HG02852 (cell line): ENCODE measurements around the gene ZNF266.
A peak's percentile ranks its signal among the peaks of the same experiment; 100 is the strongest.

Experiments
- ATAC-seq: cut with Tn5 transposase; IDR thresholded peaks from one replicate; pipeline ENCODE4 v1.9.1; 2021; ENCODE audit warnings: mild to moderate bottlenecking, moderate library complexity; ENCODE audit not compliant: unreplicated experiment

The ZNF266 gene

DNA sequence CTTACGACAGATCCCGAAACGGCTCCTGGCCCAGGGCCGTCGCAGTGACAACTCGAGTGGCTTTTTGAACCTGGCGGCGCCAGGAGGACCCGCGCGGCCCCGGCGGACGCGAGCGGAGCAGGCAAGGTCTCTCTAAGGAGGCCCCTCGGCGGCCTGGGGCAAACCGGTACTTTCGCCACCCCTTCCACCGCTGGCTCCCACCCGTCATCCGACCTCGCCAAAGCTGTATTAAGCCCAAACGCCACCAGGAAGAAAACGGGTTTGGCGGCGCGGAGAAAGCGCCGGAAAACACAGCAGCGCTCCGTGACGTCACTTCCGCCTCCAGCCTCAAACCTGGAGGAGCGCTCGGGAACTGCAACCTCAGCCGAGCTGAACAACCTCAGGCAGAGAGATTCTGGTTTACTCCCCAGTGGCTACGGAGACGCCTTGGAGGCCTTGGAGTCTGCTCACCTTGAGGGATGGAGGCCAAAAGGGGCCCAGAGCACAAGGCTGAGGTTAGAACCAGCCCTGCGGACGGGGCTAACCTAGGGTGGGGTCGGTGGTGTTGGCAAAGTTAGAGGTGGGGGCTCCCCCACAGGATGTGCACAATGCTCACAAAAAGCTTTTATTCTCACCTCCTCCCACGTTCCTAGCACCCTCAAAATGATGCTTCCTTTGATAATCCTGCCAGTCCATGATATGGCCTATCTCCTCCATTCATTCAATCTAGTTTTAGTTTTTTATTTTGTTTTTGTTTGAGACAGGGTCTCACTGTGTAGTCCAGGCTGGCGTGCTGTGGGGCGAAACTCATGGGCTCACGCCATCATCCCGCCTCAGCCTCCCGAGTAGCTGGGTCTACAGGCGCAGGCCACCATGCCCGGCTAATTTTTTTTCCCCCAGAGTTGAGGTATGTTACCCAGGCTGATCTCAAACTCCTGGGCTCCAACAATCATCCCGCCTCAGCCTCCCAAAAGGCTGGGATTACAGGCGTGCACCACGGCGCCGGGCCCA lies at the start of gene ZNF266:
Gene ZNF266, minus strand, starts transcription at position 295 of the 990 bp plus-strand sequence. CDS start 15,484 bp downstream, outside the sequence.
- ATAC-seq: peak; percentile 88

DNA sequence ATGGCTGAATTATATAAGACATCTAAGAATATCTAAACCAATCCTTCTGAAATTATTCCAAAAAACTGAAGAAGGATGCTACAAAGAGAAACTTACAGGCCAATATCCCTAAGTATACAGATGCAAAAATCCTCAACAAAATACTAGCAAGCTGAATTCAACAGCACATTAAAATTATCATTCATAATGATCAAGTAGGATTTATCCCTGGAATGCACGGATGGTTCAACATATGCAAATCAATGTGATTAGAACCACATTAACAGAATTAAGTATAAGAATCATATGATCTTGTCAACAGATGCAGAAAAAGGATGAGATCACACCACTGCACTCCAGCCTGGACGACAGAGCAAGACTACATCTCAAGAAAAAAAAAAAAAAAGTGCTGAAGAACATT lies 49.8 kb upstream of the ZNF266 start:
- no peak for ATAC-seq

GRCh38 chr19:9474975-9475374 lies 39.6 kb upstream of the ZNF266 start:
- no peak for ATAC-seq

GRCh38 chr19:9467161-9467560 lies 31.8 kb upstream of the ZNF266 start:
- no peak for ATAC-seq

GRCh38 chr19:9461938-9462337 lies 26.6 kb upstream of the ZNF266 start:
- no peak for ATAC-seq

GRCh38 chr19:9456018-9456689 lies 20.8 kb upstream of the ZNF266 start:
- ATAC-seq: no peak

GRCh38 chr19:9453953-9454352 lies 18.6 kb upstream of the ZNF266 start:
- ATAC-seq: no peak

- no peak for ATAC-seq
Observed at GRCh38 chr19:9445037-9445436, 9.7 kb upstream of the ZNF266 start.

DNA sequence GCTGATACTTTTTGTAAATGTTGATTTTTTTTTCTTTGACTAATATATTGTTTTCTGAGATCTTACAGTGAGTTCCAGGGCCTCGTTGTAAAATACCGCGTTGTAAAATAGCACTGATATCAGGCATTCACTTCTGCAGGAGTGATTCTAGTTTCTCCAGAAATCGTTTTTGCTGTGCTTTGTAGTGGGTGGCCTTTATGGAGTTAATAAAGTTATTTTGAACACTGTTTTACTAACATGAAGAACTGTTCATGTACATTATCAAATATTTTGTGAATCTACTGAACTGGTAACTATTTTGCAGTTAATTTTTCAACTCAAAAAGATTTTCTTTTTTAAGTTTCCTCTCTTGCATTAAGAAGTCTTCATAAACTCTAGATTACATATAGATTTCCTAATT lies 985 bp upstream of the ZNF266 start:
- no peak for ATAC-seq

DNA sequence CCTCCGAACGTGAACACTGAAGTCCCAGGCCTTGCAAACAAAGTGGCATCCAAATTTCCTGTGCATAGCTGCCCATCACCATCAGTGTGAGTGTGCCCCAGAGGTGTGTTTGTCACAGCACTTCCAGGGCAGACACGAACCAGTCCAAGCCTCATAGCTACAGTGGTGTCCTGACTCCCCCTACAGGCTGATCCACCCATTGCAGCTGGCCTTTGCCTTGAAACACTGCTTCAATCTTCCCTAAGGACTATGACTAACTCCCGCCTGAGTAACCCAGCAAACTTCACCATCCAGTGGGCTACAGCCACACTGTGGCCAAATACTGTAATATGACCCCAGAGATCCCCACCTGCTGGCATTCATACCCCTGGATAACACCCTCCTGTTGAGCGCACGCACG lies 3.9 kb downstream of the ZNF266 start:
- no peak for ATAC-seq

DNA sequence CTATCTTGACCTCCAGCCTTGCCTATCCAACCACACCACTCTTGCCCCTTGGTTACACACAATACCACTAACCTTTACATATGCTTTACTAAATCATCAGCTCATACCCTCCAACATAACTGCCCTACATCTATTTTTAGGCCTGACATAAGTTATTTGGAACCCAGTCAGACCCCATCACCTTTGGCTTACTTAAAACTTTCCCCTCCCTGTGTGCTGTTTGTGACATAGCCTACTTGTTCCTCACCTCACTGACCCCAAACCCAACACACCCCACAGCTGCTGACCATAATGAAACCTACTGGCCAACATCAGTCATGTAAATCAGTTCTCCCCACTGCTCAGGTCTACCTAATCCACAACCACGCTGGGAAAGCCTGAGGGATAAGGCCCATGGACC lies 4.9 kb downstream of the ZNF266 start:
- ATAC-seq: no peak

DNA sequence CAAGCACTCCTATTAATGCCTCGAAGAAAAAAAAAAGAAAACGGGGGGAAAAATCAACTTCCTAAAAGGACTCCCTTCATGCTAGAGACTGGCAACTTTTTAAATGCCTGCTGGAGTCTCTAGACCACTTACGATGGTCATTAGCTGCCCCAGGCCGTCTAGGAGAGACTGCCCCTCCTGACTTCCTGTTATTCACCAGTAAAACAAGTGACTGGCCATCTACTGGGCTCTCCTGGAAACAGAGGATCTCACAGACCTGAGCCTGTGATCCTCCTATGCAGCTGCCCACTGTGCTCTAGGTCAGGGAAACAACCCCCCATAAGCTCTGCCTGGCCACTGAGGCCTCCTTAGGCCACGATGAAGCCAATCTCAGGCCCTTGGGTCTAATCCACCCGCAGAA lies 7.4 kb downstream of the ZNF266 start:
- no peak for ATAC-seq

DNA sequence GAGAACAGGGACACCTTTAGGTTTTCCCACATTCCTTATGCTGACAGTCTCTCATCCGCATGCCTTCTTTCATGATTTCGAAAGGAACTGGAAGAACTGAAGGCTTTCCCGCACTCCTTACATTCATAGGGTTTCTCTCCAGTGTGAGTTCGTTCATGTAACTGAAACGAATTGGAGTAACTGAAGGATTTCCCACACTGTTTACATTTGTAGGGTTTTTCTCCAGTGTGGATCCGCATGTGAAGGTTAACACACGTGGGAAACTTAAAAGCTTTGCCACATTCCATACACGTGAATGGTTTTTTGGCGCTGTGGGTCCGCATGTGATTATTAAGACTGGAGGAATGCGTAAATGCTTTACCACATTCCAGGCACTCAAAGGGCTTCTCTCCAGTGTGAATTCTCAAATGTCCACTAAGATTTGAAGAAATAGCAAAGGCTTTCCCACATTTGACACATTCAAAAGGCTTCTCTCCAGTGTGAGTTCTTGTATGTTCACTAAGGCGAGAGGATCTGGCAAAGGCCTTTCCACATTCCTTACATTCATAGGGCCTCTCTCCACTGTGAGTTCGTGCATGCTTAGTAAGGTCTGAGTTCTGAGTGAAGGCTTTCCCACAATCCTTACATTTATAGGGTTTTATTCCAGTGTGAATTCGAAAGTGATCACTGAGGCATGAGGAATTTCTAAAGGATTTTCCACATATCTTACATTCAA lies 22.0 kb downstream of the ZNF266 start:
- ATAC-seq: no peak

- ATAC-seq: no peak
Observed at GRCh38 chr19:9407827-9408226, 27.5 kb downstream of the ZNF266 start.

DNA sequence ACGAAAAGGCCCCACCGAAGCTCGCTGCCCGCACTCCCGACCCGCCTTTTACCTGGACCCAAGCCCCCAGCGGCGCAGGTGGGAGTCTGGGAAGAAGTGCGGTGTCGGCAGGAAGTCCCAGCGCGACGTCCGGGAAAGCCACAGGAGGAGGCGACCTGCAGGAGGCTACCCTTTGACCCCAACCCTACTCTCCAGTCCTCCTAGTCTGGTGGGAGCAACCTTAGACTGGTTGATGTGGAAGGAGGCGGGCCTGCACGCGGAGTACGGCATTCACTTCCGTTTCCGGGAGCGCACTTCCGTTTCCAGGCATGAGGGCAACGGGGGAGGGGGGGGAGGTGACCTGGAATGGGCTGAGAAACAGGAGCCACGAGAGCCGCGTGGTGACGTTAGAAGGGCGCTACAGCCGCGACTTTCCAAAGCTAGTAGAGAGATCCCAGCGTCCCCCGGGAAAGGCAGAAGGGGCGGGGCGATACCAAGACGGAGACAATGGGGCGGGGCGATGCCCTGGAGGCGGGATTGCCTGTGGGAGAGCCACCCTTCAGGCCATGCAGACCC lies 28.5 kb downstream of the ZNF266 start:
- no peak for ATAC-seq

DNA sequence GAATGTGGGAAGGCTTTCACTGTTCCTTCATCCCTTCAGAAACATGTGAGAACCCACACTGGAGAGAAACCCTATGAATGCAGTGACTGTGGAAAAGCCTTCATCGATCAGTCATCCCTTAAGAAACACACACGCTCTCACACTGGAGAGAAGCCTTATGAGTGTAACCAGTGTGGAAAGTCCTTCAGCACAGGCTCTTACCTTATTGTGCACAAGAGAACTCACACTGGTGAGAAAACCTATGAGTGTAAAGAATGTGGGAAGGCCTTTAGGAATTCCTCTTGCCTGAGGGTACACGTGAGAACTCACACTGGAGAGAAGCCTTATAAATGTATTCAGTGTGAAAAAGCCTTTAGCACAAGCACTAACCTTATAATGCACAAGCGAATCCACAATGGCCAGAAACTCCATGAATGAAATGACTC lies 54.0 kb downstream of the ZNF266 start:
- no peak for ATAC-seq

GRCh38 chr19:9370738-9371619 lies 64.4 kb downstream of the ZNF266 start:
- no peak for ATAC-seq

GRCh38 chr19:9362905-9363304 lies 72.5 kb downstream of the ZNF266 start, which contains the start of gene ZNF177:
TSS of gene ZNF177 (plus strand) at chr19:9363013. CDS start at chr19:9378312, 15,299 bp downstream.
- ATAC-seq: no peak
